ENCODE results near the gene DENND11. TPM values are rescaled to one million over a fixed set of nuclear protein-coding genes. Genes with fewer than 3 reads are reported as not detected.
"Not testable (repeated sequence)": the region's sequence is repeated elsewhere in the genome, so short reads cannot be mapped to it uniquely, and the experiment has no call there.

DENND11 gene
- total RNA-seq, 1 donor from 2014 or later: 9.1 TPM

DNA sequence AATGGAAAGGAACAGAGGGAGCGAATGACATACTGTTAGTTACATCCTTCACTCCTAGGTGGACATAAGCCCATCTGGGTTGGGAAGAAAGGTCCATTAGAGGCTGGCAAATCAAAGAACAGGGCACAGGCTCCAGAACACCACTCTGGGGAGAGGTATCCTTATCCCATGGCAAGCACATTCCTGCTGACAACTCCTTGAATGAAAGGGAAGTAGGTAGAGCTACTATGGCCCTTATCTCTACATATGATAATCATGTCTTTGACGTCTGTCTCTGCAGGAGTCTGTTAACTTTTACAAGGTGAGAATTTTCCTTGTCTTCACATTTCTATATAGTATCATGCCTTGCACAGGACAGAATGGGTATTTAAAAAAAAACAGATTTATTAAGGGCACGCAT lies 10.4 kb downstream of the DENND11 start:
- no peak for DNase-seq (ENCODE audit: missing footprints)
- intact Hi-C loops (cut with DNase I): no loop called here
- no peak for ATAC-seq

GRCh38 chr7:141689072-141689825 lies 12.7 kb downstream of the DENND11 start:
- DNase-seq (ENCODE audit: missing footprints); intact Hi-C loops (cut with DNase I); ATAC-seq: not testable (repeated sequence)

DNA sequence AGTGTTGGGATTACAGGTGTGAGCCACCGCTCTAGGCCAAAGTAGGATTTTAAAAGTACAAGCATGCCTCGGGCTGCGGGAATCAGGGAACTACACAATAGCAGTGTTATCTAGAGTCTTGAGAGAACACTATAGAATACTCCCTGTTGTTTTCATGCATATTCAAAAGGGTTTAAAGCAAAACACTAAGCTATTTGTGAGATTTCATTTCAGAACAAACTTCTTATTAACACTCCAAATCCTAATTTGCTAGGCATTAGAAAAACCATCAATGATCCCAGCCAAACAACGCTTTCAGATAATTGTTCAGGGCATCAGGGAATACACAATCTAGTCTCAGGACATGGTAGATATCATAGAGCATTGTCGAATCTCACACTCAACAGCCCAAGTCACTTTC lies 13.9 kb downstream of the DENND11 start:
- DNase-seq (ENCODE audit: missing footprints): no peak
- intact Hi-C loops (cut with DNase I): no loop called here
- no peak for ATAC-seq

DNA sequence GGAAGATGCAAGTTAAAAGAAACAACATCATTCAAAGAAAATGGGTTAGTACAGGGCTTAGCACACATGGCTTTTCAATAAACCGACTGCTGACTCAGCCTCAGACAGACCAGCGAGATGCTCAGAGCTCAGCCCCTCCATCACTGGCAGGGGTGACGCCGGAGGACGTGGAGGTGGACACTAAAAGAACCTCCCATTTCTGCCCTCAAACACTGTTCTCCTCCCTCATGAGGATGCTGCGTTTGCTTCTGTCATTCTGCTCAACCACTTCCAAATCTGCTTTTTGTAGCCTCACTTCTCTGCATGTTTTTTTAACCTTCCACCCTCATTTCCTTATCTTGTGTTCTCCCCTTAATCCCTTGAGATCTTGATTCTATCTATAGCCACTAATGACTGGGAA lies 15.3 kb downstream of the DENND11 start:
- peak; percentile 30 for ATAC-seq
- intact Hi-C loops (cut with DNase I): no loop called here
- no peak for DNase-seq (ENCODE audit: missing footprints)

GRCh38 chr7:141686074-141686473 lies 15.9 kb downstream of the DENND11 start:
- ATAC-seq (no peak), DNase-seq (ENCODE audit: missing footprints) (no peak)
- intact Hi-C loops (cut with DNase I): no loop called here

DNA sequence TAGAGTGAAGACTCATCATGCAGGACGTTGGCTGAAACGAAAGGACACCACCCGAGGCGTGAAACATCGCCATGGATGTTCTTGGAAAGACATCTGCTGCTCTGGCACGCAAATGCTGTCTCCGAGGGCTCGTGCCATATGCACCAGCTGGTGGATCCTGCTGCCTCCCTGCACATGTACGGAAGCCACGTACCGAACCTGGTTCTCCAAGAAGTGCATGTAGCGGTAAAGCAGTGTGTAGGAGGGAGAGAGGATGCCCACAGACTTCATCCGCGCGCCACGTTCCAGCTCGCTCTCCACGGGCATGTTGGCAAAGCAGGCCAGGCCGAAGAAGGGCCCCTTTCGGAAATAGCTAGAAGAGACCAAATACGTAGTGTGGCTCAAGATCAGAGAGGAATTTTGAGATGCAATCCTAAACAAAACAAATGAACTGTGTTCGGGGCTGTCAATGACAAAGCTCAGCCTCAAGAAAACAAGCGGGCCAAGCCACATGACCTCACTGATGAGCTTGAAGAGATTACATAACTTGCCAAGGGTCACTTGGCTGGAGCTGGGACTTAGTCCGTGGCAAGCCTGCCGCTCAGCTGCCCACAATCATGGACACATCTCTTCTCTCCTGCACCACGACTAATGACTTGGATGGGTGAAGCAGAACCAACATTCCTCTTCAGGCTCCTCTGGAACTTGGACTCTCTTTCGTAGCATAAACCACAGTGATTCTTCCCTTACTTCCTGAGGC lies 16.5 kb downstream of the DENND11 start:
- no peak for ATAC-seq
- intact Hi-C loops (cut with DNase I): no loop called here
- DNase-seq (ENCODE audit: missing footprints): no peak

- no peak for ATAC-seq
- intact Hi-C loops (cut with DNase I): no loop called here
- DNase-seq (ENCODE audit: missing footprints): no peak
Measured at GRCh38 chr7:141679014-141679413, 23.0 kb downstream of the DENND11 start.

- DNase-seq (ENCODE audit: missing footprints) (no peak), ATAC-seq (no peak)
- intact Hi-C loops (cut with DNase I): no loop called here
Measured at GRCh38 chr7:141676618-141677017, 25.3 kb downstream of the DENND11 start.

DNA sequence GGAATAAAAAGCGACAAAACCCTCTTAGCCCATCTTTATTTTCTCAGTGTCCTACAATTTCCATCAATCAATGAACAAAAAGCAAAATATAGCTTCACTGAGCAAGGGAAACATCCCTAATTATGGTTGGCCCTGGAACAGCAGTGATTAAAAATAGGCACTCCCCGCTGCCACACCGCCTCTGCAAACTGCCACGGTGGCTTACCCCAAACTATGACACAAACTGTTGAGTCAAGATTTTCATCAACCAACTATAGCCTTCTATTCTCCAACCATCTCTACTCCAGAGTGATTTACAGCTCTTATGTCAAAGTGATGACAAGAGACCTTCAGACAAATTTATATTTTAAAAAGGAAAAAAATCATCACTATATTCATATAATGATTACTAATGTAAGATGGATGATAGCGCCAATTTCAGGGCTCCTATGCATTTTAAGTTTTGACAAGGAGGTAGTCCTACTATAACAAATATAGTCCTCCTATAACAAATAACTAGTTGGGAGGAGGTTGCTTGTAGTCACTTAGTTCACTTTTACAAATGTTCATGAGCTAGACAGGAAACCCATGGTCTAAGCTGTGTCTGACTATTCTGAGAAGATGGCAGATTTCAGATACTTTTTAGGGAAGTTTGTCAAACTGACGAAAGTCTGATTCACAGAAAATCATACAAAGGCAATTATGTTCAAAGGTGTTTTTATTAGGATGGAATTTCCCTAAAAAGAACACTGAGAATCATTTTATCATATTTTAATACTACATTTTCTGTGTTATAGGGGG lies 26.3 kb downstream of the DENND11 start:
- no peak for ATAC-seq
- no peak for DNase-seq (ENCODE audit: missing footprints)
- intact Hi-C loops (cut with DNase I): no loop called here

DNA sequence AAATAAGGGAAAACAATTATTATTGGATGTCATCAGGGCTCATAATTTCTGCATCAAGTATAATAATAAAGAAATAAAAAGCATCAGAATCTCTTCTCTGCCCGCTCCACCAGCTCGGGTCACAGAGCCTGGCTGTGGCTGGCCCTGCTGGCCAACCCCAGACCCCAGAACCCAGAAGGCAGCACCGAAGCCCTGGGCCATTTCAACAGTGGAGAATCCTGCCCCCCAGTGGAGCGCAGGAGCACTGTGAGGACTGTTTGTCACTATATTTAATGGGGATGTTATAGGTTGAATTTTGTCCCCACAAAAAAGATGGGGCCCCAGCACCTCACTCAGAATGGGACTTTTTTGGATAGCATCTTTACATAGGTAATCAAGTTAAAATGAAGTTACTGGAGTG lies 27.3 kb downstream of the DENND11 start:
- ATAC-seq: no peak
- DNase-seq (ENCODE audit: missing footprints): no peak
- intact Hi-C loops (cut with DNase I): no loop called here

DNA sequence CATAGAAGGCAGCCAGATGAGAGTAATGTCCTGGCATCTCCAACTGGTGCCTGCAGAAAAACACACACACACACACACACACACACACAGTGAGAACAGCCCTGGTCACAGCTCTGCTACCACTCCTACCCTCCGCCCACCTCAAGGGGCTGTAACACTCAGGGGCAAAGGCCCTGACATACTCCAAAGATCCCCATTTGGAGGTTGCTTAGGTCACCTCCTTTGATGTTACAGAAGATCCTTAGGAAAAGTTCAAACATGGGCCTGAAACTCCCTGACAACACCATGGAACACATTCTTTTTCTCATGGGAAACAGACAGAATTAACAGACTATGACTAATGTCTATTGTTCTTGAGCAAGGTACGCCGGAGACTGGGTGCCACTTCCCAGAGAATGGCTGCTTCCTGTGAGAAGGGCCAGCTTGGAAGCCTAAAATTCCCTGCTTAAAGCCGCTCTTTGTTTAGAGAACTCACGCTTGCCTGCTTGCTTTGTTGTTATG lies 27.7 kb downstream of the DENND11 start:
- ATAC-seq (no peak), DNase-seq (ENCODE audit: missing footprints) (no peak)
- intact Hi-C loops (cut with DNase I): no loop called here

GRCh38 chr7:141673346-141673745 lies 28.6 kb downstream of the DENND11 start:
- intact Hi-C loops (cut with DNase I): no loop called here
- DNase-seq (ENCODE audit: missing footprints) (no peak), ATAC-seq (no peak)

DNA sequence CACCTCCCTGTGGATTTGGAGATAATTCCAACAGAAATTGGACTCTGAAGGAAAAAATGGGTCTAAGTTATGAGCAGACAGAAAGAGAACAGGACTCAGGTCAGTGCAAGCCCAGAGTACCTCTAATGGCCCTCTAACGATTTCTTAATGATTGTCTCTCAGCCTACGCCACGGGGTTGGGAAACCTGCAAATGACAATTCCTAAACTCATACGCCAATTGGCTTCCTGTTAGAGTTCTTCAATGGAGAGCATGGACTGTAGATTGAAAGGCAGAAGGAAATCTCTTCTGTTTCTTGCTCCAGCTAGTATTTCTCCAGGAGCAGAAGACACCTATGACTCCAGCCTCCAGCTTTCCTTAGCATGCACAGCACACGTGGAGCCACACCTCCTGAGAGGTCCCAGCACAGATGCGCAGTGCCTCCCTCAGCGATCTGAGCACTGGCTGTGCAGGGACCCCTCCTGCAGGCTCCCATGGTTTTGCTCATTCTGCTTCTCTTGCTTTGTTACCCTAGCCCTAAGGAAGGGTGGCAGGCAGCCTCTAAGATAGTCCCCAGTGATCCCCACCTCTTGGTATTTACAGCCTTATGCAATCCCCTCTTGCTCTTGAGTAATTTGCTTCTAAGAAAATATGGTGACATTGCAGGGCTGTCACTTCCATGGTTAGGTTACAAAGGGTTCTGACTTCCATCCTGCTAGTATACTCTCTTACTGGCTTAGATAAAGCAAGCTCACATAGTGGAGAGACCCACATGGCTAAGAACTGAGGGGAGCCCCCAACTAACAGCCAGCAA lies 30.1 kb downstream of the DENND11 start:
- ATAC-seq (no peak), DNase-seq (ENCODE audit: missing footprints) (no peak)
- intact Hi-C loops (cut with DNase I): no loop called here

- ATAC-seq: no peak
Measured at GRCh38 chr7:141668853-141669252, 33.1 kb downstream of the DENND11 start.

GRCh38 chr7:141666071-141666470 lies 35.9 kb downstream of the DENND11 start:
- no peak for ATAC-seq
- DNase-seq (ENCODE audit: missing footprints): no peak
- intact Hi-C loops (cut with DNase I): no loop called here

More at GRCh38 chr7:141668853-141669252, 33.1 kb downstream of the DENND11 start:
- intact Hi-C loops (cut with DNase I): no loop called here
- no peak for DNase-seq (ENCODE audit: missing footprints)

DNA sequence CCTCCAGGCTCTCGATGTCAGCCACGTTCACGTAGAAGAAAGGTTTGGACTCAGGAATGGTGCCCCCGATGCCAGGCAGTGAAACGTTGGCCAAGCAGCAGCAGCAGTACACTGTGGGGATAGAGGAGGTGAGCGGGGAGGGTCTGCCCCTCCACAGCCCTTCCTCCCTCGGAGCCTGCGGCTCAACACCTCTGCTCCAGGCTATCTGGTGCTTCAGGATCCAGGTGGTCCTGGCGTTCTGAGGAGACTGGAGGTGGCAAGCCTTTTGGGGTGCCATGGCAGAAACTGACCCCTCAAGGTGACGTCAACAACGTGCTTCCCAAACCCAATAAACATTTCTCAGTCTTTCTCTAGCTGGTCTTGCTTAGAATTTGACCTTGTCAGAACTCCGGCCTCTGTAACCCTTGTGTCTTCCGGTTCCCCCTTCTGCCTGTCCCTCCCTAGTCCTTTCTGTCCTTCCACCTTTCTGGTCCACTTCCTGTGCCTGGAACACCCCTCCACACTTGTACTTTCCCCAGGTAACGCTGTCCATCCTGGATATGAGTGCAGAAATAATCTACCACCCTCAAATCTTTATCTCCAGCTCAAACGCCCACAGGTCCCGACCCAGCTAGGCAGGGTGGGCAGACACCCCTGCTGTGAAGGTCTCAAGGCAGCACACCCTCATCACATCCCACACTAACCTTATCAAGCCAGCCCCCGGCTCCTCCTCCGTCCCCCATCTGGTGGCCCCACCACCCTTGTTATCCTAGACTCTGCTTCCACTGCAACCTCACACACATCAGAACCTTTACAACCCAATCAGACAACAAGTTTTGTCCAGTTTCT lies 36.5 kb downstream of the DENND11 start:
- DNase-seq (ENCODE audit: missing footprints) (no peak), ATAC-seq (no peak)
- intact Hi-C loops (cut with DNase I): no loop called here

GRCh38 chr7:141664450-141664849 lies 37.5 kb downstream of the DENND11 start:
- intact Hi-C loops (cut with DNase I): no loop called here
- DNase-seq (ENCODE audit: missing footprints) (no peak), ATAC-seq (no peak)

Data from Right ventricle myocardium inferior (tissue), 1 donor.